22Rv1 (cell line): ENCODE data around the gene THEM5.

Experiments used
- ZFX ChIP-seq: fragments of 450-650 bp; IDR thresholded peaks from 2 replicates; pipeline ENCODE4 v1.6.1; 2017; ENCODE audit warnings: antibody characterized with exemption, borderline replicate concordance
- TF ChIP-seq, protein P1 (sequence below): fragments of 450-650 bp; IDR thresholded peaks from 2 replicates; pipeline ENCODE4 v1.5.1; 2017; ENCODE audit warnings: mild to moderate bottlenecking

GRCh38 chr1:151813271-151813977, 40.1 kb downstream of the THEM5 start:
- no peak for TF ChIP-seq ZFX
- TF ChIP-seq, protein P1, sequence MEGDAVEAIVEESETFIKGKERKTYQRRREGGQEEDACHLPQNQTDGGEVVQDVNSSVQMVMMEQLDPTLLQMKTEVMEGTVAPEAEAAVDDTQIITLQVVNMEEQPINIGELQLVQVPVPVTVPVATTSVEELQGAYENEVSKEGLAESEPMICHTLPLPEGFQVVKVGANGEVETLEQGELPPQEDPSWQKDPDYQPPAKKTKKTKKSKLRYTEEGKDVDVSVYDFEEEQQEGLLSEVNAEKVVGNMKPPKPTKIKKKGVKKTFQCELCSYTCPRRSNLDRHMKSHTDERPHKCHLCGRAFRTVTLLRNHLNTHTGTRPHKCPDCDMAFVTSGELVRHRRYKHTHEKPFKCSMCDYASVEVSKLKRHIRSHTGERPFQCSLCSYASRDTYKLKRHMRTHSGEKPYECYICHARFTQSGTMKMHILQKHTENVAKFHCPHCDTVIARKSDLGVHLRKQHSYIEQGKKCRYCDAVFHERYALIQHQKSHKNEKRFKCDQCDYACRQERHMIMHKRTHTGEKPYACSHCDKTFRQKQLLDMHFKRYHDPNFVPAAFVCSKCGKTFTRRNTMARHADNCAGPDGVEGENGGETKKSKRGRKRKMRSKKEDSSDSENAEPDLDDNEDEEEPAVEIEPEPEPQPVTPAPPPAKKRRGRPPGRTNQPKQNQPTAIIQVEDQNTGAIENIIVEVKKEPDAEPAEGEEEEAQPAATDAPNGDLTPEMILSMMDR = no peak
